ENCODE data around the gene COL4A2.

DNA sequence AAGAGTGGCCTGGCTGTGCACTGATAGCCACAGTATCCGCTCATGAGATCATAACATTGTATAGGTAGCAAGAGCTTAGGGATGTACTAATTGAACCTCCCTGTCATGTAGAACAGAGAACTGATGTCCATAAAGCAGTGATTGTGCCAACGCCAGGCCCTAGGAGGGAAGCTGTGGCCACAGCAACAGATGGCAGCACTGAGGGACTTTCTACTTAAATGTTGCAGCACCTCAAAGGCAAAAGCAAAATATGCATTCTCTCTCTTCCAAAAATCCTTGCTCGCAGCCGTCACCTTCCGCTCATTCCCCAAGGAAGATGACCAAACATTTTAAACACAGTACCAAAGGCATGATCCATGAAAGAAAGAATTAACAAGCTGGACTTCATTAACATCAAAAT is 32.4 kb upstream of the COL4A2 start:
- TF ChIP-seq CTCF (IDR thresholded peaks at IDR 0.05) (peak in 3 of 6 experiments; percentile 21 to 39 (median 37)), POLR2A (IDR thresholded peaks at IDR 0.05) (no peak)
